SU-DHL-6 (cell line): ENCODE measurements around the gene HSD17B8.
A peak's percentile ranks its signal among the peaks of the same experiment; 100 is the strongest.

Experiments
- H2AFZ ChIP-seq: fragments of 200-600 bp; sonication (generic); 2 replicates; pipeline ENCODE4 v1.6.1; 2014; ENCODE audit warnings: low read depth, mild to moderate bottlenecking, moderate library complexity, mixed read lengths, antibody characterized with exemption, low read length; ENCODE audit not compliant: severe bottlenecking
- H3F3A ChIP-seq: fragments of 200-600 bp; shearing (Covaris generic); 2 replicates; pipeline ENCODE4 v1.6.0; 2016; ENCODE audit warnings: antibody characterized with exemption, mild to moderate bottlenecking; ENCODE audit not compliant: insufficient read depth
- H3K27ac ChIP-seq: fragments of 200-600 bp; sonication (generic); 2 replicates; pipeline ENCODE4 v1.5.1; 2016; ENCODE audit warnings: low read depth, mild to moderate bottlenecking, low read length, moderate library complexity, mixed read lengths
- H3K27me3 ChIP-seq: fragments of 200-600 bp; sonication (generic), shearing (Covaris generic); 2 replicates; pipeline ENCODE4 v1.6.0; 2014; ENCODE audit warnings: mild to moderate bottlenecking, low read length
- H3K36me3 ChIP-seq: fragments of 200-600 bp; sonication (generic); 2 replicates; pipeline ENCODE4 v1.6.1; 2014; ENCODE audit warnings: mild to moderate bottlenecking, low read length, mixed read lengths
- H3K4me2 ChIP-seq: fragments of 300-600, 200-600 bp; shearing (Covaris generic), sonication (generic); 2 replicates; pipeline ENCODE4 v1.6.0; 2014; ENCODE audit warnings: low read length, low read depth, mild to moderate bottlenecking; ENCODE audit not compliant: poor library complexity, severe bottlenecking
- H3K4me3 ChIP-seq: fragments of 200-600 bp; sonication (generic); 2 replicates; pipeline ENCODE4 v1.5.1; 2014; ENCODE audit warnings: antibody characterized with exemption, low read length, mild to moderate bottlenecking, mixed read lengths; ENCODE audit not compliant: insufficient read depth, poor library complexity, severe bottlenecking
- H3K79me2 ChIP-seq: fragments of 200-600 bp; sonication (generic); 2 replicates; pipeline ENCODE4 v1.6.1; 2014; ENCODE audit warnings: mild to moderate bottlenecking, low read length, moderate library complexity; ENCODE audit not compliant: insufficient read depth
- H3K9ac ChIP-seq: fragments of 200-600 bp; sonication (generic); 2 replicates; pipeline ENCODE4 v1.7.0; 2014; ENCODE audit warnings: mild to moderate bottlenecking, low read length
- H3K9me2 ChIP-seq: fragments of 200-600 bp; sonication (generic); replicated peaks from 2 replicates; pipeline ENCODE4 v1.6.1; 2014; ENCODE audit warnings: low read length; ENCODE audit not compliant: insufficient read depth
- H3K9me3 ChIP-seq: fragments of 200-600 bp; sonication (generic); 2 replicates; pipeline ENCODE4 v1.6.1; 2014; ENCODE audit warnings: low read length, mixed read lengths; ENCODE audit not compliant: insufficient read depth
- H4K20me1 ChIP-seq: fragments of 200-600 bp; sonication (generic); 2 replicates; pipeline ENCODE4 v1.6.1; 2014; ENCODE audit warnings: low read depth, mild to moderate bottlenecking, antibody characterized with exemption, low read length, moderate library complexity, mixed read lengths
- EZH2phosphoT487 ChIP-seq: fragments of 200-600 bp; sonication (generic), shearing (Covaris generic); conservative IDR thresholded peaks from 2 replicates; pipeline ENCODE4 v1.6.1; 2018; ENCODE audit warnings: mild to moderate bottlenecking, antibody characterized with exemption, low read length, moderate library complexity, mixed read lengths
- TF ChIP-seq, protein P1 (sequence below): fragments of 200-600 bp; sonication (generic); IDR thresholded peaks from one replicate; pipeline ENCODE4 v1.5.1; 2017; ENCODE audit warnings: antibody characterized with exemption, mild to moderate bottlenecking, low read length, moderate library complexity; ENCODE audit not compliant: insufficient read depth, poor library complexity, severe bottlenecking

Gene HSD17B8

DNA sequence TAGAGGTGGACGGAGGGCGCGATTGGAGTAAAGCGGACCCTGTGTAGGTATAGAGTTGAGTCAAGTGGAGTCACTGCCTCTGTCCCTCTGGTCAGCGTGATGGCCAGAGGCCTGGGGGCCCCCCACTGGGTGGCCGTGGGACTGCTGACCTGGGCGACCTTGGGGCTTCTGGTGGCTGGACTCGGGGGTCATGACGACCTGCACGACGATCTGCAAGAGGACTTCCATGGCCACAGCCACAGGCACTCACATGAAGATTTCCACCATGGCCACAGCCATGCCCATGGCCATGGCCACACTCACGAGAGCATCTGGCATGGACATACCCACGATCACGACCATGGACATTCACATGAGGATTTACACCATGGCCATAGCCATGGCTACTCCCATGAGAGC, 3.3 kb upstream of the HSD17B8 start:
- peaks cover 13% of the 10 kb centered on the region for H3K36me3 ChIP-seq
- H2AFZ ChIP-seq: peak overlapping the region; percentile 50
- peak overlapping the region; percentile 85 for H3K9ac ChIP-seq
- H3K4me2 ChIP-seq: peak overlapping the region; percentile 73
- no peaks in the 10 kb centered on the region for H3K27me3 ChIP-seq
- no peaks in the 10 kb centered on the region for H4K20me1 ChIP-seq
- TF ChIP-seq EZH2phosphoT487: no peak
- H3K79me2 ChIP-seq: peaks cover 33% of the 10 kb centered on the region
- peak overlapping the region; percentile 97 for H3K4me3 ChIP-seq
- H3K27ac ChIP-seq: peak overlapping the region; percentile 83
- H3F3A ChIP-seq: peaks cover 48% of the 10 kb centered on the region
- H3K9me2 ChIP-seq: no peaks in the 10 kb centered on the region
- no peaks in the 10 kb centered on the region for H3K9me3 ChIP-seq

DNA sequence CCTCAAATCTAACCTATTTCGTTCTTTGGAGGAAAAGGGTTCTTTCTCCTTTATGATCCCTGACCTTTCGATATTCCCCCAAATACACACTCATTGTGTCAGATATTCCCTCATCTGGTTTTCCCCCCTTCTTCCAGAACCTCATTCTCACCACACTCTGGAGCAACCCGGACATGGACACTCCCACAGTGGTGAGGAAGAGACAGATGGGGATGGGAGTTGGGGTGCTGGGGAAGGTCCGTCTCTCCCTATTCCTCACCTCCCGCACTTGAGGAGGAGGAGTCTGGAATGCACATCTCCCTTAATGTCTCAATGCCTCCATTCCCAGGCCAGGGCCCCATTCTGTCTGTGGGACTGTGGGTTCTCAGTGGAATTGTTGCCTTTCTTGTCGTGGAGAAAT, 2.5 kb upstream of the HSD17B8 start:
- no peaks in the 10 kb centered on the region for H4K20me1 ChIP-seq
- no peak for TF ChIP-seq EZH2phosphoT487
- TF ChIP-seq, protein P1, sequence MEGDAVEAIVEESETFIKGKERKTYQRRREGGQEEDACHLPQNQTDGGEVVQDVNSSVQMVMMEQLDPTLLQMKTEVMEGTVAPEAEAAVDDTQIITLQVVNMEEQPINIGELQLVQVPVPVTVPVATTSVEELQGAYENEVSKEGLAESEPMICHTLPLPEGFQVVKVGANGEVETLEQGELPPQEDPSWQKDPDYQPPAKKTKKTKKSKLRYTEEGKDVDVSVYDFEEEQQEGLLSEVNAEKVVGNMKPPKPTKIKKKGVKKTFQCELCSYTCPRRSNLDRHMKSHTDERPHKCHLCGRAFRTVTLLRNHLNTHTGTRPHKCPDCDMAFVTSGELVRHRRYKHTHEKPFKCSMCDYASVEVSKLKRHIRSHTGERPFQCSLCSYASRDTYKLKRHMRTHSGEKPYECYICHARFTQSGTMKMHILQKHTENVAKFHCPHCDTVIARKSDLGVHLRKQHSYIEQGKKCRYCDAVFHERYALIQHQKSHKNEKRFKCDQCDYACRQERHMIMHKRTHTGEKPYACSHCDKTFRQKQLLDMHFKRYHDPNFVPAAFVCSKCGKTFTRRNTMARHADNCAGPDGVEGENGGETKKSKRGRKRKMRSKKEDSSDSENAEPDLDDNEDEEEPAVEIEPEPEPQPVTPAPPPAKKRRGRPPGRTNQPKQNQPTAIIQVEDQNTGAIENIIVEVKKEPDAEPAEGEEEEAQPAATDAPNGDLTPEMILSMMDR: no peak
- H3K27ac ChIP-seq: no peak overlapping the region
- H3K36me3 ChIP-seq: peaks cover 8% of the 10 kb centered on the region
- peak overlapping the region; percentile 73 for H3K4me2 ChIP-seq
- H2AFZ ChIP-seq: no peak overlapping the region
- H3K9me3 ChIP-seq: no peaks in the 10 kb centered on the region
- peaks cover 33% of the 10 kb centered on the region for H3K79me2 ChIP-seq
- peak overlapping the region; percentile 97 for H3K4me3 ChIP-seq
- no peaks in the 10 kb centered on the region for H3K27me3 ChIP-seq
- peaks cover 46% of the 10 kb centered on the region for H3F3A ChIP-seq
- H3K9ac ChIP-seq: peak overlapping the region; percentile 85
- H3K9me2 ChIP-seq: no peaks in the 10 kb centered on the region

DNA sequence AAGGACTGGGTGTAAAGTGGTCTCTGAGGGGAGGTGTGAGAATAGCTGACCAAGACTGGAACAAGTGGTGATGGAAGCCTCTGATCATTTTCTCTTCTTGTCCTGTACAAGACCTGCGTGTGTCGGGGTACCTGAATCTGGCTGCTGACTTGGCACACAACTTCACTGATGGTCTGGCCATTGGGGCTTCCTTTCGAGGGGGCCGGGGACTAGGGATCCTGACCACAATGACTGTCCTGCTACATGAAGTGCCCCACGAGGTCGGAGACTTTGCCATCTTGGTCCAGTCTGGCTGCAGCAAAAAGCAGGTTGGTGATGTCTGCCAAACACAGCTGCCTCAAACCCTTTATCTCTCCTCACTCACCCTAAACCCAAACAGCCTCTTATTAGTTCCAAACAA, 1.7 kb upstream of the HSD17B8 start:
- H3K27ac ChIP-seq: no peak overlapping the region
- peaks cover 33% of the 10 kb centered on the region for H3K79me2 ChIP-seq
- TF ChIP-seq, protein P1: no peak
- no peak for TF ChIP-seq EZH2phosphoT487
- 0 out of 2 replicates have a peak, but pooled peaks cover 3% of the 10 kb centered on the region for H3K36me3 ChIP-seq
- H3F3A ChIP-seq: peaks cover 40% of the 10 kb centered on the region
- H3K9me2 ChIP-seq: no peaks in the 10 kb centered on the region
- H4K20me1 ChIP-seq: no peaks in the 10 kb centered on the region
- H2AFZ ChIP-seq: no peak overlapping the region
- no peaks in the 10 kb centered on the region for H3K27me3 ChIP-seq
- no peak overlapping the region for H3K4me3 ChIP-seq
- no peaks in the 10 kb centered on the region for H3K9me3 ChIP-seq
- no peak overlapping the region for H3K4me2 ChIP-seq
- no peak overlapping the region for H3K9ac ChIP-seq

DNA sequence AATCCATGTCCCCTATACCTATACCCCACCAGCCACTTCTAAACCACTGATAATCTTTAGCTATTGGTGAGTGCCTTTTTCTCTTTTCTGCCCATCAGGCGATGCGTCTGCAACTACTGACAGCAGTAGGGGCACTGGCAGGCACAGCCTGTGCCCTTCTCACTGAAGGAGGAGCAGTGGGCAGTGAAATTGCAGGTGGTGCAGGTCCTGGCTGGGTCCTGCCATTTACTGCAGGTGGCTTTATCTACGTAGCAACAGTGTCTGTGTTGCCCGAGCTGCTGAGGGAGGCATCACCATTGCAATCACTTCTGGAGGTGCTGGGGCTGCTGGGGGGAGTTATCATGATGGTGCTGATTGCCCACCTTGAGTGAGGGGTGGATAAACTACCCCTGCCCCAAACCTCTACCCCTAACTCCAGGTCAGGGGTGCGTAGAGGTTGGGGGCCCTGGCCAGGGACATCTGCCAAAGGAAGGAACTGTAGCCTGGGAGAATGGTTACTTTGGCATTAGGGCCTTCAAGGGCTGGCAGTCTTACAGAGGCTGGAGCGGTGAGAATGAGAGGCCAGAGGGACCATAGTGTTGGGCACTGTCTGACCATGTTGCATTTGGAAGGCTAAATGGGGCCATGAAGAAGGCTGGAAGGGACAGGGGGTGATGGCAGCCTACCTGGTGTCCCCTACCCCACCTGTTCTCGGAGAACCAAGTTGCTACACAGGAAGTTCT, 851 bp upstream of the HSD17B8 start:
- H3K4me3 ChIP-seq: peak overlapping the region; percentile 8
- TF ChIP-seq EZH2phosphoT487: no peak
- TF ChIP-seq, protein P1: no peak
- no peaks in the 10 kb centered on the region for H4K20me1 ChIP-seq

More for the DNA sequence above, 851 bp upstream of the HSD17B8 start:
- Histone ChIP-seq H3K27ac (peak overlapping the region; percentile 10; the same call in 1 of the 2 replicates), H3K36me3 (0 out of 2 replicates have a peak, but pooled peaks cover 3% of the 10 kb centered on the region), H2AFZ (no peak overlapping the region), H3K9me3 (no peaks in the 10 kb centered on the region), H3K79me2 (peaks cover 28% of the 10 kb centered on the region), H3F3A (peaks cover 32% of the 10 kb centered on the region), H3K9me2 (no peaks in the 10 kb centered on the region), H3K4me2 (peak overlapping the region; percentile 71), H3K9ac (peak overlapping the region; percentile 3; the same call in 1 of the 2 replicates), H3K27me3 (no peaks in the 10 kb centered on the region)
